Germinal center (tissue), 1 donor: ENCODE results near the gene TRIP13.
"Not testable (repeated sequence)": the region's sequence is repeated elsewhere in the genome, so short reads cannot be mapped to it uniquely, and the experiment has no call there.

Experiments used
- DNase-seq: peaks from one replicate; pipeline ENCODE4 v3.0.0; 2012; ENCODE audit warnings: mixed read lengths, low spot score

TRIP13 gene

DNA sequence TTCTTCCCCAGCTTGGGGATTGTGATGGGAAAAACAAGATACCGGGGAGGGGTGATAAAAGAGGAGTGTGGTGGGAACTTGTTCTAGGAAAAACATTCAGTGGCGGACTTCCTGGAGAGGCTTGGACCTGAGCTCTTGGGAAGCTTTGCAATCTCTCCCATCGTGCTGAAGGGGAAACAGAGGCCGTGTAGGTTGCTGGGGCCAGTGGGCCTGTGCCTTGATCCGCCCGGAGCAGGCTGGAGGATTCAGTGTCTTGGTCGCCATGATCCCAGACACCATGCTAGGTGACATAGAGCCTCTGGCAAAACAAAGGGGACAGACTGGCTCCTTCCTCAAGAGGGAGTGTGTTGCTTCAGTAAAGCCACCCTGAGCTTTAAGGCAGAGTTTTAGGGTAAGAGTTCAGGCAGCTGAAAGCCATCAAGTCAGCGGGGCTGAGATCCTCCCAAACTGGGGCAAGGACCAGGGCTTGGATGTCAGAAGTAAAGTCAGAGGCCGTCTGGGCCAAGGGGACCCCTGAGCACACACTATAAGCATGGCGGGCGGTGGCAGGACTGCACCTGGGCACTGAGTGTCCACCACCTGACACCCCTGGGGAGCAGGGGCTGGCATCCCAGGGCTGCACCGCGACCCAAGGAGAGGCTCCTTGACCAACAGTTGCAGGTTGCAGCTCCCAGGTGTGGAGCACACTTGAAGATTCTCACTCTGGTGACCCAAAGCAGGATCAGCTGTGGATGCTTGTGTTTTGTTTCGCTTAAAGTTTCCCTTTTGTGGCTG, 44.7 kb downstream of the TRIP13 start:
- DNase-seq, result no peak

DNA sequence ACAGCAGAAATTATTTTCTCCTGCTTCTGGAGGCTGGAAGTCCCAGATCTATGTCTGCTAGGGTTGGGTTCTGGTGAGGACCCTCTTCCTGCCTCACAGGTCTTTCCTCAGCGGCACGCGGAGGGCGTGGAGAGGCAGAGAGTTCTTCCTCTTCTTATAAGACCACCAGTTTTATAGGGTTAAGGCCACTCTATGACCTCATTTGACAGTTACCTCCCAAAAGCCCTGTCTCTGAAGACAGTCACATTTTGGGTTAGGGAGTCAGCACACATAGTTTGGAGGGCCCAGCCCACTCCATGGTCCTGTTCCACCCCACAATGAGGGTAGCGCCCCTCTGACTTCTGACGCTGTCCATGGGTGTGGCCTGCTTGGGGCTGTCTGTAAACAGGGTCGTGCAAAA, 46.7 kb downstream of the TRIP13 start:
- DNase-seq, result no peak

DNA sequence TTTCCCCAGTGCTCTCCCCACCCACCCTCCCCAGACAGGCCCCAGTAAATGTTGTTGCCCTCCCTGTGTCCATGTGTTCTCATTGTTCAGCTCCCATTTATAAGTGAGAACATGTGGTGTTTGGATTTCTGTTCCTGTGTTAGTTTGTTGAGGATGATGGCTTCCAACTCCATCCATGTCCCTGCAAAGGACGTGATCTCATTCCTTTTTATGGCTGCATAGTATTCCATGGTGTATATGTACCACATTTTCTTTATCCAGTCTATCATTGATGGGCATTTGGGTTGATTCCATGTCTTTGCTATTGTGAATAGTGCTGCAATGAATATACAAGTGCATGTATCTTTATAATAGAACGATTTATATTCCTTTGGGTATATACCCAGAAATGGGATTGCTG, 48.1 kb downstream of the TRIP13 start:
- not testable (repeated sequence) for DNase-seq

DNA sequence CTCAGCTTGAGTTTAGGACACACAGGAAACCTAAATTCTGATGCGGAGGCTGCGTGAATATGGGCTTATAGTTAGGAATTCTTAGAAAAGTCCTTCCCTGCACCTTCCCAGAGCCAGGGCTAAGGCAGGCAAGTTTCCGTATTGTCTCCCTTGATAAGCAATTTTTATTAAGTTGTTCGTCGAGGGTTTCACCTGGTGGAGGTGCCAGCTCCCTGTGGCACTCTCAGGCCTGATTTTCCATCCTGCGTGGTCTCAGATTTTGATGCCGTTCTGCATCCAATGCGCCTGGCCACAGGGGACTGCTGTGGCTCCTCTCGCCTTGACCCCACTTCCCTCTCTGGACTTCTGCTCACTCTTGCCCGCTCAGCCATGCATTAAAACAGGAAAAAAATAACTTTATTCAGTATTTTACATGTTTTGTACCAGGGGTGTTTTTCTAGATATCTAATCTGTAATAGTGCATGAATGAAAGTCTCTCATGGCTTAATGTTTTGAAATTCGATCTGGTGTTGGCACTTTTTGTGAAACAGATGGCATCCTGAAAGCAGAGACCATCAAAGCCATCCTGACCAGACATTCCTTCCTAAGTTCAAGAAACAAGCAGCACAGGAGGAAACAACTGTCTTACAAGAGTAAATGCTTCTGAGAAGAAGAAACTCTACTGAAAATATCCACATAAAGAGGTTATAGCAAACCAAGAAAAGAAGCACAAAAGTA, 50.7 kb downstream of the TRIP13 start:
- DNase-seq, result no peak

DNA sequence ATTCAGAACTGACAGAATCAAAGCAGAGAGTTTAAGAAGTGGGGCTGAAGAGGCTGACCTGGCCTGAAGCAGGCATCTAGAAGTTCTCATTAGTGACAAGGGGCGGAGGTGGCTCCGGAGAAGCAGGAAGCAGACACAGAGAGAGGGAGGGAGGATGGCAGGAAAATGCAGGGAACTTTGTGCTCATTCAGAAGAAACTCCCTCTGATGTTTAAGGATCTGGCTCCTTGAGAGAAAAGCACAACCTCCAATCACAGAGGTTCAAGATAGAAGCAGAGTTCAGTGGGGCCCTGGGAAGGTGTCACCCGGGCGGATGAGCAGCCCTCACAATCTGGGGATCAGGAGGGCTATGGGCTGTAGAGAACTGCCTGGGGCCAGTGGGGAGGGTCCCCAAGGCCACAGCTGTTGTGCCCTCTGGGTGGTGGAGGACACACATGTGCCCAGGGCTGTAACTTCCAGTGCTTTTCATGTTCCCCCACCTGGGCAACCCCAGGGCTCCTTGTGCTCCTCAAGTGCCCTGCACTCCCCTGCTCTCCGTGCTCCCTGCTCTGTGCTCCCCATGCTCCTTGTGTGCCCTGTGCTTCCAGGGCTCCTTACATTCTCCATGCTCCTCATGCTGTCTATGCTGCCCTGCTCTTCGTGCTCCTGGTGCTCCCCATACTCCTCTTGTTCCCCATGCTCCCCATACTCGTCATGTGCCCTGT, 51.4 kb downstream of the TRIP13 start:
- DNase-seq, result no peak

DNA sequence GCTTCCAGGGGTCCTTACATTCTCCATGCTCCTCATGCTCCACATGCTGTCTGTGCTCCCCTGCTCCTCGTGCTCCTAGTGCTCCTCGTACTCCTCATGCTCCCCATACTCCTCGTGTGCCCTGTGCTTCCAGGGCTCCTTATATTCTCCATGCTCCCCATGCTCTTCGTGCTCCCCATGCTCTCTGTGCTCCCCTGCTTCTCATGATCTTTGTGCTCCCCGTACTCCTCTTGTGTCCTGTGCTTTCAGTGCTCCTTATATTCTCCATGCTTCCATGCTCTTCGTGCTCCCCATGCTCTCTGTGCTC, 51.9 kb downstream of the TRIP13 start:
- no peak for DNase-seq

DNA sequence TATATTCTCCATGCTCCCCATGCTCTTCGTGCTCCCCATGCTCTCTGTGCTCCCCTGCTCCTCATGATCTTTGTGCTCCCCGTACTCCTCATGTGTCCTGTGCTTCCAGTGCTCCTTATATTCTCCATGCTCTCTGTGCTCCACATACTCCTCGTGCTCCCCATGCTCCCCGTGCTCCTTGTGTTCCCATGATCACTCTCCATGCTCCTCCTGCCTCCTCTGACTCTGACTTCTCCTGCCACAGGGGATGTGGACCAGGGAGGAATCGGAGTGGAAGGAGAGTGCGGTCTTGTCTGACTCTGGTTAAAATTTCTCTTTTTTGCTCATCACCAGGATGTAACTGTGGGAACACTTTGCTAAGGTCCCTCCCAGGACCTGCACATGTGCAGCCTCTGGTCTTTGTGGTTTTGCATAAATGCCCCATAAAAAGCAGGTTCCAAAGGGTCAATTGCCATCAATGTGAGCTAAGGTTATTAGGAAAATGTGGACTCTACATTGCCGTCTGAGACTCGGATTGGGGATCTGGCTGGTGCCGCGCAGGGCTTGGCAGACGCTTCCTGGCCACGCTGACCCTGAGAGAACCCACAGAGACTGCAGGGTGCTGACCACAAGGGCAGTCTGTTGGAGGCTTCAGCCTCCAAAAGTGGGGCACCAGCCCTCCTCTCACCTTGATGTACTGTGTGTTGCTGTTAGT, 52.5 kb downstream of the TRIP13 start:
- no peak for DNase-seq

DNA sequence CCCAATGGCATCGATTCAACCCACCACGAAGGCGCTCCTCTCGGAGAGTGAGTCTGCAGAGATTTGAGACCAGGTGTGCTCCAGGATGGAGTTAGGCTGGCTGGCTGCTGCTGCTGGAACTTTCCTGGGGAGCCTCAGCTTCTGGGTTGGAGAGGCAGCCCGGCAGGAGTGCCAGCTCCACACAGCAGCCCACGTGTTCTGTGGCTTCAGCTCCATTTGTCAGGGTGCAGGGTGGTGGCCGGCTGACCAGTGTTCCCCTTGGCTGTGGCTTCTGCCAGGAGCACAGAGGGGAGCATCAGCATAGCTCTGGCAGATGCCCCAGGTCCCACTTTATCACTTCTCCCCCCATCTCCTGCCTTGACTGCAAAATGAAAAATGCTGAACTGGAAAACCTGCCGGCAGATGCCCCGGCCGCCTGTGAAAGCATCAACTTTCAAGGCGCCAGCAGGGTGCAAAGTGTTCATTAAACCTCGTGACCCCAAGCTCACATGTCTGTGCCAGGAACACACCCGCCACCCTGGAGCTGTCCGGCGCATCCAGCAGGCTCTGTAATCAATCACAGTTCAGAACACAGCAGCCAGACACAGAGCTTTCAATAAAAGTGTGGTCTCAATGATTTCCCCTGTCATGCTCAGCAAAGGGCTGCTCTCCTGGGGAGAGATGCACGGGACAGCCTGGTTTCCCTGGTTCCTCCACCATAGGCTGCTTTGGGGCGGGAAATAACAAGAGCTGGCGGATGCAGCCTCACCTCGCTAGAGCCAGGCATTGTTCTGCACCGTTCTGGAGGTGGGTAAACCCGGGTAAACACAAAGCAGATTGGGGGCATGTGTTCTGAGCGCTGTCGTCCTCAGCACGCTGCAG, 53.2 kb downstream of the TRIP13 start:
- DNase-seq, result no peak

DNA sequence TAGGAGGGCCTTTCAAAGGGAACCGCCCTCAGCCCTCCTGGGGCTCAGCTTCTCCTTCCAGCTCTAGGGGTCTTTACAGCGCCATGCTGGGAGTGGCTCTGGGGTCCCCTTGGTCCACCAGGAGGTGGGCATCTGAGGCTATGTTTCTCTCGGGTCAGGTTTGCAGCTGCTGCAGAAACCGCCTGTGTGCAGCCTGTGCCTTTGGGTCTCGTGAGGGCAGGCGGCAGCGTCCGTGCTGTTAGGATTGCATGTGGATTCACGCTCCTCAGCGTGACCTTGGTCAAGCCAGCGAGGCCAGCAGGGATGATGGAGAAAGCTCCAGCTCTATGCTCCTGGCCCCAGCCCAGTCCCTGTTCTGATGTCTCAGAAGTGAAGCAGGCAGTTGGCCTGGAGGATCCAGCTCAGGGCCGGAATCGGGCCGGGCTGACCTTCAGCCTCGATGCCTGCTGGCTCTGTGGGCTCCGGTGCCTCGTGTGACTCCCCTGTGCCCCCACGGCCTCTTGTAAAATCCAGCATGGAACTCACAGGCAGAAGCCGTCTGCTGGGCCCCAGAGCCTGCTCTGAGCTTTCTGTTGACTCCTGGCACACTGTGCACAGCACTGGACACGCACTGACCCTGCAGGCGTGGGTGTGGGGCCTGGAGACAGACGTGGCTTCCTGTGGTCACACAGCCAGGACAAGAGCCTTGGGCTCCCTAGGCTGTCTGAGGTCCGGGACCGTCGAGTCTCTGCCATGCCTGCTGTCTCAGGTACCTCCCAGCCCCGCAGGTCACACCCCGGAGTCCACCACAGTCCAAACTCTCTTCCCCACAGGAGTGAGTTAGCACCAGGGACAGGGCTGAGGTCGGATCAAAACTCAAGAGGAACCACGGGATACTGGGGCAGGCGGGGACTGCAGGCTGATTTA, 54.3 kb downstream of the TRIP13 start:
- no peak for DNase-seq

DNA sequence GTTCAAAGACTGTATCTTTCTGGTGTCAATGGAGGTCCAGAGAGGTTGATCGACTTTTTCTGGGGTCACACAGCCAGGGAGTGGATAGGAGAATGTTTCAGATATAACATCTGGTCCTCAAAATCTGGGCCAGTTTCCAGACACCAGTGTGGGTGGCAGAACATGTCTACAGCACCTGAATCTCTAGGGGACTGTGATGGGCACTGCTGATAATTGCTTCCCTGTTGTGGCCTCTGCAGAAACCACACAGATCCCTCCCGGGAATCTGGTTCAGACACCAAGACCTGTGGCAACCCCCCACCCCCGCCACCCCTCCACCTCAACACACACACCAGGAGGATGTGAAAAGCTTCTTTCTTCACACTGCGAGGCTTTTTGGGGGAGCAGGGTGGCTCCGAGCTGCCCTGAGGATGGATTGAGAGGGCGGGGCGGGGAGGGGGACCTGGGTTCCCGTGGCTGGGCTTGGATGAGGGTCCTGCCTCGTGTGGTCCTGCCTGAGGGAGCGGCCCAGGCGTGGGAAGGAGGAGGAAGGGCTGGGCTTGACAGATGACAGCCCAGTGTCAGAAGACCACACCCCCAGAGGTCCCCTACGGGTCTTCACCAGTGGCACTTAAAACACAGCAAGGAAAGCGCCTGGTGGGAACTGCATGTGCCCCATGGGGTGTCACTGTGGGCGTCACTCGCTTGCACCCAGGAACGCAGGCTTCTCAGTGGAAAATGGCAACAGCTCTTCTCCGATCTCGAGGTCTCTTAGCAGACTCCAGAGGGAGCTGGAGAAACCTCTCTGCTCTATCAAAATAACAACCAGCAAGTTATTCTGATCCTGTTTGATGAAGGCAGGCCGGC, 55.2 kb downstream of the TRIP13 start:
- no peak for DNase-seq

DNA sequence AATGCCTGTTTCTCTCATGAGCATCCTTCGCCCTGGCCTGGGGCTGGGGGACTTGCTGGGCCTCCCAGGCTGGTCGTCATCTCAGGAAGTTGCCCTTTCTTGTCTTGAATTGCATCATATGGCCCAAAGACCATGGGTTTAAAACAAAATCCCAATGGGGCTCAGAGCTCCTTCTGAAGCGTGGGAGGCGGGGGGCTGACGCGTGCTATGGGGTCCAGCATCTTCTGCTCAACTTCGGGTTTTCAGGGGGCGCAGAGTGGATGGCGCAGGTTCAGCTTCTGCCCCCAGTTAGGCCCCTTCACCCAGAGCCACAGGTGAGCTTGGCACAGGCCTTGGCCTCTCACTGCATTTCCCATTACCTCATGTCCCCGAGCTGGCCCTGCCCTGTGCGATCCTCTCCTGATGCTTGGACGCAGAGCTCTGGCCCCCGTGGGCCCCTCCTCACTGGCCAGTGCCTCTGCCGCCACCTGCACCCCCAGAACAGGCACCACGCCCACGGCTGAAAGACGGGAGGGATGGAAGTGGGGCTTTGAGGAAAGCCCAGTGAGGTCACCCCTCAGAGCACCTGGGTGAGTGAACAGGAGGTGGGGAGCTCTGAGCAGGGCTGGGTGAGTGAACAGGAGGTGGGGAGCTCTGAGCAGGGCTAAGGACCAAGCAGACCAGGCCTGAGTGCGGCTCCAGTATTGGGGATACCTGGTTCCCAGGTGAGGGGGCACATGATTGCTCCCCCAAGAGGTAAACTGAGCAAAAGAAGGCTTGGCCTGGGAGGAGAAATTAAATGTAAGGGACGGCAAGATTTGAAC, 56.0 kb downstream of the TRIP13 start:
- no peak for DNase-seq

DNA sequence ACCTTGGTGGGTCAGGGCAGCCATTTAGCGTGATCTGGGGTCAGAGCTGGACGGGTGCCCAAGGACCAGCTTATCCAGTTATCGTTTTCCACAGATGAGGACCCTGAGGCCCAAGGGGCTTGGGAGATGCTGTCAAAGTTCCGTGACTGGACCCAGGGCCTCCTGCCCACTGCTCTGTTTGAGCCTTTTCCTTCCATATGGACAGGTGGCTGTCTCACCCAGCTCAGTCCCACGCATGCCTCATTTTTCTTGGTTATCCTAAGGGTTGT, 56.5 kb downstream of the TRIP13 start:
- DNase-seq, result no peak

DNA sequence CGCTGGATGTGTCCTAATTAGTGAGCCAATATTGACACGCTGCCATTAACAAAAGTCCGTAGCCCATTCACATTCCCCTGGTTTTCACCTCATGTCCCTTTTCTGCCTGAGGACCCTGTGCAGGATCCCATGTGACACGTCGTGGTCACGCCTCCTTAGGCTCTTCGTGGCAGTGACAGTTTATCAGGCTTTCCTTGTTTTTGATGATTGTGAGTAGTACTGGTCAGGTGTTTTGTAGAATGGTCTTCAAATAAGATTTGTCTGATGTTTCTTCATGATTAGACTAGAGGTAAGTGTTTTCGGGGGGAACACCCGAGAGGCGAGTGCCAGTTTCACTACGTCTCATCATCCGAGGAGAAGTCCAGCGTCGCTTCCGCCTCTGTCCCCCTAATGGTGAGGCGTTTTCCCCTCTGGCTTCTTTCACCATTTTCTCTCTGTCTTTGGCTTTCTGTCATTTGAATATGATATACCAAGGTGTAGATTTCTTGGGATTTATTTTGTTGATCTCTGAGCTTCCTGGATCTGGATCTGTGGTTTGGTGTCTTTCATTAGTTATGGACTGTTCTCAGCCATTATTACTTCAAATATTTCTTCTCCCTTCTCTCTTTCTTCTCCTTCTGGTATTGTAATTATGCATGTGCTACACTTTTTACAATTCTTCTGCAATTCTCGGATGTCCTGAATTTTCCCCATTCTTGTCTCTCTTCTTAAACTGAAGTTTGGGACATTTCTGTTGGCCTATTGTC, 57.3 kb downstream of the TRIP13 start:
- no peak for DNase-seq

DNA sequence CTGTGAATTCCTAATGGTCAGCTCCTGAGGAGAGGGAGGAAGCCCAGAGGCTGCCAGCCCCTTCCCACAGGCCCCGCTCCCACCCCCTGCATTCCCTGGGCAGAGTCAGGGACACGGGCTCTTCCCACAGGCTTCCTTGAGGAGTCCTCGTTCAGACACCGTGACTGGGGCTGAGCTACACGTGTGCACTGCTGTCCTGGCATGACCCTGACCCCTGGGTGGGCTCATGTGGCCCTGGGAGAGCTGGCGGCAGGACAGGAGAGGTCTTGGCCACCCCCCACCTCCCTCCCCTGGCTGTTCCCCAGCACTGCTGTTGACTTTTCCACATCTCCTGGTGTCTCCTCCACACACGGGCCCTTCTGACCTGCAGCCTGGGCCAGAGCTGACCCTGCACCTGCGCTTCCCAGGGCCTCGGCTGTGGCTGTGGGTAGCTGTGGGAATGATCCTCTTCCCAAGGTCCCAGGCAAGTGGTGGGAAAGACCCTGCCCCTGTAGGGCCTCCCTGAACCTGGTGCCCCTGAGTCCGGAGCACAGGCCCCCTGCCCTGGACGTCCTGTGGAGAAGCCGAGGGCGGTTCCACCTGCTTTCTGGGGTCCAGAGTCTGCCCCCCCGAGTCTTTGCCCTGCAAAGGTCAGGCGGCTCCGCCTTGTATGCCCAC, 59.4 kb downstream of the TRIP13 start:
- DNase-seq, result no peak

DNA sequence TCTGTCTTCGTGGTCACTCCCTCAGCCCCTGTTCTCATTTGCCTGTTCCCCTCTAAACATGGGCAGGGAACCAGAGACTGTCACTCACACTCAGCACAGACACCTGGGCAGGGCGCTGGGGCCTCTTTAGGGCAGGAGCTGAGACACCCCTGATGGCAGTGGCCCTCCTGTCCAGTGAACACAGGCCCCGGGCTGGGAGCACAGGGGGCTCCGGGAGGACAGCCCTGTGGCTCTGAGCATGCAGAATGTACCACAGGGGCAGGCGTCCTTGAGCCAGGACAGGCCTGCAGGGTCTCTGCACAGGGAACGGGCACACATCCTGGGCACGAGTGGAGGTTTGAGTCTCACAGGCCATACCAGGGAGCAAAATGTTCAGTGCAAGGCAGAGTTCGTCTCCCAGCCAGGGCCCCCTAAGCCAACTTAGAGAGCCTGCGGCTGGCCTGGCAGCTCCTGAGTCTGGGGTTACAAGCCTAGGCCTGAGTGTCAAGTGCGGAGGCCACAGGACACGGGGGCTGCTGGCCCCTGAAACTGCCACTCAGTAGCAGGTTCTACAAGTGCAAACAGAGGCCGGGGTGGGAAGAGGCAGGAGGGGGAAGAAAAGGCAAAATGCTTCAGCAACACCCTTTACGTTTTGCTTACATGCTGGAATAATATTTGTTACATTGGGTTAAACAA, 60.0 kb downstream of the TRIP13 start:
- no peak for DNase-seq

DNA sequence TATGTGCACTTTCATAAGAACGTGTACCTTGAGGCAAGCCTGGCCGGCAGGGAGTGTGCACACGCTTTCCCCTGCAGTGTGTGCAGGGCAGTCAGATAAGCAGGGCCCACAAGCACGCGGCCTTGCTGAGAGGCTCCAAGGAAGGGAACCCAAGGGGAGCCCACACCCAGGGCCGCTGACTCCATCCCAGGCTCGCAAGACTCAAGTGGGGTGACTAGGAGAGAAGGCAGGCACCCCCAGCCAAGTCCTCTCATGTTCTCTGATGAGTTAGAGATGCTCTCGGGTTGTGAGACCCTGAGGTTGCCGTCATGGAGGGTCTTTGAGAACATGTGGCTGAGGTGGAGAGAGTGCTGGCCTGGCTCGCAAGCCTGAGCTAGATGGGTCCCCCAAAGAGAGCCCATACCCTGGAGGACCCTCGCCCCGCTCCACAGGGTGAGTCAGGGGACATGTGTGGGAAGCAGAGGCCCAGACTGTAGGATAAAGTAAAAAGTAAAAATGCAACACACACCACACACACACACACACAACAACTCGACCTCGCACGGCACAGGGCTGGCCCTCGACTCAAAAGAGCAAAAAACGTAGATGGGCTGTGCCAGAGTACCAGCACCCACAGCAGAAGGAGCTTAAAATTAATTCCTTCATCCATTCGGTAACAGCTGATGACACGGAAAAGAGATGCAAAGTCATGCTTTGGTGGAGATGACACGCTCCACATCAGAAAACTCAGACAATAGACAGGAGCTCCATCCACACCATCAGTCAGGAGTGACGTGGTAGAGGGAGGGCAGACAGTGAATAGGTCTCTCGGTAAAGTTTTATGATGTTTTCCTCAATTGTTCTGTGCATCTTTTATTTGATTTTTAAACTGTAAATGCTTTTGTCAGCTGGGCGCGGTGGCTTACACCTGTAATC, 61.1 kb downstream of the TRIP13 start:
- DNase-seq, result no peak
